Posterior cingulate gyrus (tissue), 11 donors: ENCODE data around the gene CRB2.
A peak's percentile ranks its signal among the peaks of the same experiment; 100 is the strongest.

Source experiments
- DNase-seq, 10 donors: peaks; one replicate each; pipeline versions ENCODE4 v3.0.0 to v3.0.0-alpha.2; 2020 to 2021; ENCODE audit warnings: mixed read lengths in 3 of 10
- intact Hi-C: fragments of 100-400 bp; cut with DNase I; formaldehyde crosslinking; loops from one replicate; pipeline ENCODE4 v1.15.1; 2023

CRB2 gene

GRCh38 chr9:123355761-123356431, at the start of gene CRB2:
Gene CRB2, plus strand, starts transcription at chr9:123356197. Its CDS starts 64 bp downstream, at chr9:123356261.
- peak in 4 of 10 donors; percentile 40 to 90 (median 57) for DNase-seq
- intact Hi-C loops, result loop anchor here (10.0 kb wide), 1 partner anchor 451 kb away; the partner anchor contains the start of gene RC3H2

GRCh38 chr9:123309611-123310010, 46.4 kb upstream of the CRB2 start:
- no peak for DNase-seq
- intact Hi-C loops, result no loop called here

GRCh38 chr9:123310551-123311249, 45.3 kb upstream of the CRB2 start:
- no peak for DNase-seq
- intact Hi-C loops, result no loop called here

GRCh38 chr9:123311250-123311752, 44.7 kb upstream of the CRB2 start:
- intact Hi-C loops, result no loop called here

GRCh38 chr9:123312306-123312877, 43.6 kb upstream of the CRB2 start:
- no peak for DNase-seq
- intact Hi-C loops, result no loop called here

More at GRCh38 chr9:123311250-123311752, 44.7 kb upstream of the CRB2 start:
- no peak for DNase-seq

GRCh38 chr9:123314617-123315016, 41.4 kb upstream of the CRB2 start:
- intact Hi-C loops, result no loop called here
- no peak for DNase-seq

GRCh38 chr9:123315635-123316034, 40.4 kb upstream of the CRB2 start:
- intact Hi-C loops, result no loop called here
- no peak for DNase-seq

GRCh38 chr9:123316053-123316718, 39.8 kb upstream of the CRB2 start:
- DNase-seq, result no peak
- intact Hi-C loops, result no loop called here

GRCh38 chr9:123318202-123318601, 37.8 kb upstream of the CRB2 start:
- DNase-seq, result peak in 1 of 10 donors; percentile 72
- intact Hi-C loops, result no loop called here

GRCh38 chr9:123318961-123319421, 37.0 kb upstream of the CRB2 start:
- intact Hi-C loops, result no loop called here
- DNase-seq, result peak in 3 of 10 donors; percentile 62 to 82 (median 69)

- peak in 1 of 10 donors; percentile 41 for DNase-seq
- intact Hi-C loops, result no loop called here
Observed at GRCh38 chr9:123319541-123320339, 36.3 kb upstream of the CRB2 start.

- DNase-seq, result no peak
- intact Hi-C loops, result no loop called here
Observed at GRCh38 chr9:123320814-123321213, 35.2 kb upstream of the CRB2 start.

- intact Hi-C loops, result no loop called here
Observed at GRCh38 chr9:123321616-123322272, 34.3 kb upstream of the CRB2 start.

GRCh38 chr9:123322273-123323195, 33.5 kb upstream of the CRB2 start:
- intact Hi-C loops, result no loop called here
- peak in 1 of 10 donors; percentile 21 for DNase-seq

More at GRCh38 chr9:123321616-123322272, 34.3 kb upstream of the CRB2 start:
- DNase-seq, result peak in 1 of 10 donors; percentile 32

GRCh38 chr9:123323196-123324013, 32.6 kb upstream of the CRB2 start:
- intact Hi-C loops, result no loop called here
- DNase-seq, result no peak

- intact Hi-C loops, result no loop called here
- no peak for DNase-seq
Observed at GRCh38 chr9:123324767-123325183, 31.2 kb upstream of the CRB2 start.

- DNase-seq, result no peak
- intact Hi-C loops, result no loop called here
Observed at GRCh38 chr9:123326187-123326586, 29.8 kb upstream of the CRB2 start.
